Left lung (tissue), 10 donors: Measurements from ENCODE around the gene CWF19L2. TPM values are rescaled to one million over a fixed set of nuclear protein-coding genes. Genes with fewer than 3 reads are reported as not detected.
"Not testable (repeated sequence)": the region's sequence is repeated elsewhere in the genome, so short reads cannot be mapped to it uniquely, and the experiment has no call there.

Experiments
- ATAC-seq: fragments of 200-7000 bp; cut with Tn5 transposase; one replicate; pipeline ENCODE4 v1.9.1; 2020; ENCODE audit warnings: moderate library complexity
- DNase-seq, 4 donors: peaks; one replicate each; pipeline ENCODE4 v3.0.0-alpha.2; 2013 to 2020
- H3K27ac ChIP-seq, 2 donors: fragments of 200-600 bp; sonication (generic) in 1 of 2; one replicate each; pipeline versions ENCODE4 v1.5.0 to v1.8.0; 2020 to 2021
- H3K27me3 ChIP-seq, 2 donors: fragments of 200-600 bp; sonication (generic) in 1 of 2; one replicate each; pipeline versions ENCODE4 v1.5.0 to v1.8.0; 2020 to 2021
- H3K36me3 ChIP-seq, 2 donors: fragments of 200-600 bp; sonication (generic) in 1 of 2; one replicate each; pipeline versions ENCODE4 v1.5.0 to v1.8.0; 2020 to 2021
- H3K4me1 ChIP-seq, 2 donors: fragments of 200-600 bp; one replicate each; pipeline ENCODE4 v1.8.0; 2021
- H3K4me3 ChIP-seq, 2 donors: fragments of 200-600 bp; sonication (generic) in 1 of 2; one replicate each; pipeline versions ENCODE4 v1.5.0 to v1.8.0; 2020 to 2021; ENCODE audit warnings: mild to moderate bottlenecking in 1 of 2
- H3K9me3 ChIP-seq, 2 donors: fragments of 200-600 bp; sonication (generic) in 1 of 2; one replicate each; pipeline versions ENCODE4 v1.5.0 to v1.8.0; 2020 to 2021
- CTCF ChIP-seq, 2 donors: fragments of 200-600 bp; sonication (generic) in 1 of 2; IDR thresholded peaks; one replicate each; pipeline versions ENCODE4 v1.5.0 to v1.8.0; 2021; ENCODE audit warnings: antibody characterized with exemption in 2 of 2
- intact Hi-C, 2 donors: fragments of 100-400 bp; cut with DNase I; formaldehyde crosslinking; loops; one replicate each; pipeline versions ENCODE4 v1.11.2 to v1.14.2; 2022
- polyA plus RNA-seq, 6 donors: library from polyadenylated mRNA; unstranded; fragments of 120-200 nt; gene quantifications; one replicate each; pipeline ENCODE4 v1.2.1, GENCODE V29; 2013; ENCODE audit not compliant: insufficient read length in 6 of 6
- total RNA-seq, 2 donors: library from RNA; stranded (reverse); fragmentation: NEBNext Ultra II Directional; extraction: Animal tissue kit (Norgen Biotek cat#: 25700); gene quantifications; one replicate each; pipeline ENCODE4 v1.2.1, GENCODE V29; 2021
- donor health status: DM: no; HTN: yes; CAD: no.
- donor health status: DM: no; HTN: no; CAD: no.

CWF19L2 gene
- total and polyA plus RNA-seq, 8 donors: 11.0 to 25.4 (median 20.0) TPM

GRCh38 chr11:107413352-107413751 lies 44.3 kb downstream of the CWF19L2 start:
- no peak for DNase-seq
- no peaks in the 10 kb centered on the region for H3K9me3 ChIP-seq
- H3K36me3 ChIP-seq: peaks cover 0 to 21% of the 10 kb centered on the region in 2 donors
- ATAC-seq: no peak
- no peak for TF ChIP-seq CTCF (IDR thresholded peaks at IDR 0.05)
- H3K27ac ChIP-seq: no peak overlapping the region
- intact Hi-C loops: no loop called here
- no peaks in the 10 kb centered on the region for H3K27me3 ChIP-seq
- no peak overlapping the region for H3K4me3 ChIP-seq
- H3K4me1 ChIP-seq: no peaks in the 10 kb centered on the region

- TF ChIP-seq CTCF (IDR thresholded peaks at IDR 0.05): no peak
- H3K4me1 ChIP-seq: no peaks in the 10 kb centered on the region
- H3K27ac ChIP-seq: no peak overlapping the region
- no peaks in the 10 kb centered on the region for H3K9me3 ChIP-seq
- H3K4me3 ChIP-seq: no peak overlapping the region
- ATAC-seq (no peak), DNase-seq (no peak)
- intact Hi-C loops: no loop called here
- no peaks in the 10 kb centered on the region for H3K27me3 ChIP-seq
- peaks cover 0 to 8% of the 10 kb centered on the region in 2 donors for H3K36me3 ChIP-seq
These were observed 48.8 kb downstream of the CWF19L2 start for GRCh38 chr11:107408762-107409211.

- no peaks in the 10 kb centered on the region for H3K4me1 ChIP-seq
- TF ChIP-seq CTCF (IDR thresholded peaks at IDR 0.05): no peak
- DNase-seq: no peak
- no peak for ATAC-seq
- H3K27me3 ChIP-seq: no peaks in the 10 kb centered on the region
- H3K36me3 ChIP-seq: peaks cover 0 to 11% of the 10 kb centered on the region in 2 donors
- no peak overlapping the region for H3K27ac ChIP-seq
- intact Hi-C loops: no loop called here
- H3K9me3 ChIP-seq: peaks cover 0 to 14% of the 10 kb centered on the region in 2 donors
- H3K4me3 ChIP-seq: no peak overlapping the region
These were observed 52.4 kb downstream of the CWF19L2 start for GRCh38 chr11:107405260-107405659.

GRCh38 chr11:107401131-107401530 lies 56.5 kb downstream of the CWF19L2 start:
- intact Hi-C loops, H3K4me1 ChIP-seq, H3K27ac ChIP-seq, H3K27me3 ChIP-seq, ATAC-seq, H3K4me3 ChIP-seq, DNase-seq: not testable (repeated sequence)
- Histone ChIP-seq H3K36me3 (peaks cover 0 to 19% of the 10 kb centered on the region in 2 donors), H3K9me3 (peaks cover 0 to 18% of the 10 kb centered on the region in 2 donors)

- TF ChIP-seq CTCF (IDR thresholded peaks at IDR 0.05): no peak
- intact Hi-C loops: no loop called here
- Histone ChIP-seq H3K9me3 (peaks cover 0 to 14% of the 10 kb centered on the region in 2 donors), H3K36me3 (peaks cover 0 to 12% of the 10 kb centered on the region in 2 donors), H3K27ac (no peak overlapping the region), H3K4me3 (no peak overlapping the region), H3K4me1 (no peaks in the 10 kb centered on the region), H3K27me3 (no peaks in the 10 kb centered on the region)
- DNase-seq (peak in 1 of 4 donors; percentile 13), ATAC-seq (no peak)
These were observed 60.3 kb downstream of the CWF19L2 start for GRCh38 chr11:107397357-107397756.

- no peak for DNase-seq
- TF ChIP-seq CTCF (IDR thresholded peaks at IDR 0.05): no peak
These were observed 65.0 kb downstream of the CWF19L2 start for GRCh38 chr11:107392611-107393010.

GRCh38 chr11:107390701-107391100 lies 66.9 kb downstream of the CWF19L2 start:
- H3K4me1 ChIP-seq, H3K27ac ChIP-seq, intact Hi-C loops, H3K27me3 ChIP-seq, ATAC-seq, H3K4me3 ChIP-seq, H3K9me3 ChIP-seq: not testable (repeated sequence)
- peaks cover 0 to 40% of the 10 kb centered on the region in 2 donors for H3K36me3 ChIP-seq
- peak in 1 of 4 donors; percentile 10 for DNase-seq

More at GRCh38 chr11:107392611-107393010, 65.0 kb downstream of the CWF19L2 start:
- Histone ChIP-seq H3K4me3 (no peak overlapping the region), H3K4me1 (no peaks in the 10 kb centered on the region), H3K36me3 (peaks cover 0 to 40% of the 10 kb centered on the region in 2 donors), H3K27me3 (no peaks in the 10 kb centered on the region), H3K27ac (no peak overlapping the region), H3K9me3 (no peaks in the 10 kb centered on the region)
- no peak for ATAC-seq
- intact Hi-C loops: no loop called here
